ENCODE data around the gene STX16. TPM values are rescaled to one million over a fixed set of nuclear protein-coding genes. Genes with fewer than 3 reads are reported as not detected.

The STX16 gene
- total and polyA plus RNA-seq, 2 donors = 47.9 to 53.1 TPM

DNA sequence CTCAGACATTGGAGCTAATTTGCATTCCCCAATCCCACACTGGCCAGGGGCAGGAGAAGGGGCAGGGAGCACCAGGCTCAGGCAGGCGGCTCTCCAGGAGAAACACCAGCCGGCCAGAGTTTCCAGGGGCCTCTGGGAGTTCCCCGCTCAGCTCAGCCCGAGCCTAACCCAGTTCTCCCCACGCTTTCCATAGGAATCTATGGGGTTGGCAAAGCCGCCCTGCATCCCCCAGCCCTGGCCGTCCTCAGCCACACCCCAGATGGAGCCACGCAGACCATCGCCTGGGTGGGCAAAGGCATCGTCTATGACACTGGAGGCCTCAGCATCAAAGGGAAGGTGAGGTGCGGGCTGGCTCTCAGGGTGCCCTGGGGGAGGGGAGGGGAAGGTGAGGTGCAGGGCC lies 49.7 kb downstream of the STX16 start:
- no peak for DNase-seq (ENCODE audit: extremely low spot score)
- Histone ChIP-seq H3K4me1 (ENCODE audit: insufficient read depth) (no peaks in the 10 kb centered on the region), H3K4me3 (ENCODE audit: low read depth, low read length) (no peak overlapping the region), H3K36me3 (ENCODE audit: insufficient read depth) (peaks cover 3% of the 10 kb centered on the region), H3K27ac (ENCODE audit: low read depth) (no peak overlapping the region)
- 83% methylated on average over 11 of the region's 11 CpGs for WGBS

DNA sequence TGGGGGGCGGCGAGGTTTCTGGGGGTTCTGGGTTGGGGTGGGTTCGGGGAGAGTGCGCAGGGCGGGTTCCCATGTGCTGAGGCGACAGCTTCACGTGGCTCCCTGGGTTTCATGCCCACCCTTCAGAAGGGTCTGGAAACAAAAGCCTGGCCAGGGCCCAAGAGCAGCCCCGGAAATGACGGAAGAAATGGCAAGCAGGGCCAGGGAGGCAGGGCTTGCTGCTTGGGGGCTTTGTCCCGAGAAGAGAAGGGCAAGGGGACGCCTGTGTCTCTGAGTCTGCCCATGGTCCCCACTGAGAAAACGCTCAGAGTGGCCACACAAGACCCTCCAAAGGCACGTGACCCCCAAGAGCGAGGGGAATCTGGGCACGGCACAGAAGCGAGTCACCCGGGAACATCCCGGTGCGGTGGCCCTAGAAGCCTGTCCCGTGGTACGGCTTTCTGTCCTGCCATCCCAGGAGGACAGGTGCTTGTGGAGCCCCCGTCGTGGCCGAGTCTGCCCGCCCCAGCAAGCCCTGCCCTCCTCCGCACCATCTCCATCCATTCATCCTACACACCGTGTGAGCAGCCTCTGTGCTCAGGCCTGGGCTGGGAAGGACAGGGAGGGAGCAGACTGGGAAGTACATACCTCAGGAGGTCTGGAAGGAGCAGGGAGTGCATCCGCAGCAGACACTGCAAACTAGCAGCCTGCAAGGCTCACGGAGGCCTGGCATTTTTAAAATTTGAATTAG lies 50.5 kb downstream of the STX16 start:
- no peak overlapping the region for H3K4me3 ChIP-seq (ENCODE audit: low read depth, low read length)
- no peak overlapping the region for H3K27ac ChIP-seq (ENCODE audit: low read depth)
- H3K36me3 ChIP-seq (ENCODE audit: insufficient read depth) = peaks cover 3% of the 10 kb centered on the region
- 93% methylated on average over 29 of the region's 29 CpGs for WGBS
- DNase-seq (ENCODE audit: extremely low spot score) = no peak
- H3K4me1 ChIP-seq (ENCODE audit: insufficient read depth) = no peaks in the 10 kb centered on the region

DNA sequence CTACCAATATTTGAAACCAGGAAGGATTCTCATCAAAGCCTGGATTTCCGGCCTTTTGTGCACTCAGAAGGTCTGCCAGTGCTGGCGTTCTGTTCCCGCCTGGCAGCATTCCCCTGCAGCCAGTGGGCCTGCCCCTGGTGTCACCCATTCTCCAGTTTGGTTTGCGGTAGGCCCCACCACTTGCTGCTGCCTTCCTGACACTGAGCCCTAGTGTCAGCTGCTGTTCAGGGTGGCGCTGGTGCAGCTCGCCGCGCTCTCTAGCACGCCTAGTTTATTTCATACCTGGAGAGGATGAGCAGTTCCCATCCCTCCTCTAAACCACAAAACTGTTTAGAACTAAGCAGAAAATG lies 51.1 kb downstream of the STX16 start:
- 89% methylated on average over 9 of the region's 9 CpGs for WGBS
- Histone ChIP-seq H3K4me3 (ENCODE audit: low read depth, low read length) (no peak overlapping the region), H3K4me1 (ENCODE audit: insufficient read depth) (no peaks in the 10 kb centered on the region), H3K27ac (ENCODE audit: low read depth) (no peak overlapping the region), H3K36me3 (ENCODE audit: insufficient read depth) (peaks cover 3% of the 10 kb centered on the region)
- DNase-seq (ENCODE audit: extremely low spot score) = no peak

DNA sequence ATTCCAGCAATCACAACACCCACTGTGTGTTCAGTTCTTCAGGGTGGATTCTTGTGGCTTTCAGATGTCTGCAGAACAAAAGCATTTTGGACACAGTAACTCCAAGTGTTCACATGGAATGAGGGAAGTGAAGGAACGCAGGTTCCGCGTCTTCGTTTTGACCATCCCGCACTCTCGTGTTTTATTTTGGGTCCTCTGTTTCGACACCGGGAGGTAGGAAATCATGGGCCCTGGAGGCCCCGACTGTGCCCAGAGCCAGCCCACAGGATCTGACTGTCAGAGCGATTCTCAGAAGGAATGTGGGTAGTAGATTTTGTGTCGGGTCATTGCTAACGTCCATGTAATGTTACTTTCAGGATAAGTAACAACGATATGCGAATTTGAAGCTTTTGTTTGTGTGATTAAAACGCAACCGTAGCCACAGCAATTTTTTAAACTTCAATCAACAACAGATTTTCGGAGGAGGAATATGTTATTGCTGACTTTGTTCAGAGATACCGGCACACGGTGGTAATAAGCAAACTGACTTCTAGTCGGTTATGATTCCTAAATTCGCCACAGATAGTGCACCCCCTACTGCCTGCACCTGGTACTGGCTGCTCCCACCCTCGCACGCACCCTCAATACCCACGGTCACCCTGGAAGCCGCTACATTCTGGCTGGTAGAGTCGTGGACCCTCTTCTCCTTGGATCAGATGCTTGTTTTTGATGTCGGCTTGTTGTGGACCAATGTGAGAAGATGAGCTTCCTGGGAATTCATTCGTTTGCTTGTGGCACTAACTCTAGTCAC lies 52.0 kb downstream of the STX16 start:
- H3K4me1 ChIP-seq (ENCODE audit: insufficient read depth) = no peaks in the 10 kb centered on the region
- H3K27ac ChIP-seq (ENCODE audit: low read depth) = no peak overlapping the region
- no peak for DNase-seq (ENCODE audit: extremely low spot score)
- no peak overlapping the region for H3K4me3 ChIP-seq (ENCODE audit: low read depth, low read length)
- peaks cover 3% of the 10 kb centered on the region for H3K36me3 ChIP-seq (ENCODE audit: insufficient read depth)
- 91% methylated on average over 28 of the region's 28 CpGs for WGBS

DNA sequence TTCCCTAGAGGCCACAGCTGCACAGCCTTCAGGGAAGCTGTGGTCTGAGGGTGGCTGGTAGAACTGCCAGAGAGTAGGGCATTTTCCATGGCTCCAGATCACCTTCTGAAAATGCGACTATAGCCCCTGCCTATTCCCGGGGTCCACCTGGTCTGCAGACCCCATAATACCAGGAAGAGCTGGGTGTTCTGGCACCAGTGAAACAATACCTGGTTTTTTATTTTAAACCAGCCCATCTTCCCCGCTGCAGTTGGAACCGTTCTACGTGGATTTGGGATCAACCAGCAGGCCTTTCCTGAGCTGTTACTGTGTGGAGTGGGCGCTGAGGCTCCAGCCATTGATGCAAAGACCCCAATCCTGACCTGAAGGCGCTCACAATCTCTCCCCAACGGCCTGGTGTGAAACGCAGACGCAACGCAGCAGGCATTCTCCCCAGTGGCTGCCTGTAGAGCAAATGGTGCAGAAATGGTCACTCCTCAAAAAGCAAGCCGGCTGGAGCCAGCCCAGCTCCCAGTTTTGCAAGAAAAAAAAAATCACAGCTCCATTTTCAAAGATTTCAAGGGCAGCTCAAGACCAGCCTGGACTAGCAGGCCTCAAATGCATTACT lies 52.8 kb downstream of the STX16 start:
- no peak for DNase-seq (ENCODE audit: extremely low spot score)
- Histone ChIP-seq H3K36me3 (ENCODE audit: insufficient read depth) (peaks cover 3% of the 10 kb centered on the region), H3K4me3 (ENCODE audit: low read depth, low read length) (no peak overlapping the region), H3K4me1 (ENCODE audit: insufficient read depth) (no peaks in the 10 kb centered on the region), H3K27ac (ENCODE audit: low read depth) (no peak overlapping the region)
- 93% methylated on average over 12 of the region's 12 CpGs for WGBS

DNA sequence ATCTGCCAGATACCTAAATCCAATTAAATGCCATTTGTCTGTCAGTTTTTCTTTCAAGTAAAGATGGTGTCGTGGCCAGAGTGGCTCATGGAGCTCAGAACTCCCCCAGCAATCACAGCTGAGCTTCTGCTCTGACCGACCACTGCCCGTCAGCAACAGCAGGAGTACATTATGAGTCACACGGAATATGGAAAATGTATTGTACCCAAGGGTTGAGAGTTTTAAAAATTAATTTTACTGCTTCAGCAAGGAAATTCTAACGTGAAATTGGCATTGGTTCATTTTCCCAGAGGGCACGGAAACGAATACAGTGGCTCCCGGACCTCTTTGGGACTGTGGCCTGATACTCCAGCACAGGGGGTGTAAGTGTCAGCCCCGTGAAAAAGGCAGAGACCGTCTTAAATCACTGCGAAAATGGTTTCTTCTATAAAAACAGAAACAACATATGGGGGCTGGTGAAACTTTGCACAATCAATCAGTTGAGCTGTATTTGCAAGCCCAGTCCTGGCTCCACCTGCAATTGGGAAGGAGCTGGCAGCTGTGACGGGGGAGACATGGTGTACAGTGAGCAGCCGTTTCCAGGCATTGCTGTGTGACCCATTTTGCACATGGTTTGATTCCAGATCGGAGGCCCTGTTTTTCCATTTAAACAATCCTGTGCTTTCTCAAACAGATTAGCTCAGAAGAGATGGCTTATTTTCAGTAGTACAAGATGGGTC lies 54.3 kb downstream of the STX16 start:
- Histone ChIP-seq H3K27ac (ENCODE audit: low read depth) (no peak overlapping the region), H3K4me1 (ENCODE audit: insufficient read depth) (no peaks in the 10 kb centered on the region), H3K4me3 (ENCODE audit: low read depth, low read length) (no peak overlapping the region), H3K36me3 (ENCODE audit: insufficient read depth) (peaks cover 1% of the 10 kb centered on the region)
- 84% methylated on average over 14 of the region's 14 CpGs for WGBS
- no peak for DNase-seq (ENCODE audit: extremely low spot score)

DNA sequence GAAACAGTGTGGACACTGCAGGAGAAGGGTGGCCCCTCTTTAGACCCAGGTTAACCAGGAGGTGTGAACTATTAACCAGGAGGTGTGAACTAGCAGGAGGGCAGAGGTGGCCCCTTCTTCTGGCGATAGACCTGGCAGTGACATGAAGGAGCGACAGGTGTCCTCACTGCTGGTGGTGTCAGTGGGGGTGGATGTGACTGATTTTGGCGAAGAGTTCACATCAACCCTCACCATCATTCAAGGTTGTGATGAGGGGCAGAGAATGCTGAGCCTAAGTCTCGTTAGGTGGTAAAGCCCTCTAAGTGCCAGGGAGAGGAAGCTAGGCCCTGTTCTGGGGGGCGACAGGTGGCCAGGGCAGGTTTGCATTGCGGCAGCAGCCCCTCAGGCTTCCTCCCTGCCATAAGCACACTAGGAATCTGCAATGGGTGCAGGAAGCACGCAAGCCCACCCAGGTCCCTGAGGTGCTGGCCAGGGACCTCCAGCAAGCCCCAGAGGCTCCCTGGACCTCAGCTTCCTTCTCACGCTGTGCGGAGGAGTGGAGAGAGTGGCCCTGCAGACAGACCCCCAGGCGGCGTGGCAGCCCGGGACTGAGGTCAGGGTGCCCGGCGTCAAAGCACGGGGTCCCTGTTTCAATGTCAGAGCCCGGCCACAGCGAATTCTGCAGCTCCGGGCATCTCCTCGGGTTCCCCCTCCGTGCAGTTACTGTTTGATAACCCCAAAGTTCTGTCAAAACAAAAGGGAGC lies 55.2 kb downstream of the STX16 start:
- no peaks in the 10 kb centered on the region for H3K4me1 ChIP-seq (ENCODE audit: insufficient read depth)
- H3K36me3 ChIP-seq (ENCODE audit: insufficient read depth) = no peaks in the 10 kb centered on the region
- no peak overlapping the region for H3K27ac ChIP-seq (ENCODE audit: low read depth)
- no peak for DNase-seq (ENCODE audit: extremely low spot score)
- H3K4me3 ChIP-seq (ENCODE audit: low read depth, low read length) = no peak overlapping the region
- WGBS = 88% methylated on average over 20 of the region's 20 CpGs

DNA sequence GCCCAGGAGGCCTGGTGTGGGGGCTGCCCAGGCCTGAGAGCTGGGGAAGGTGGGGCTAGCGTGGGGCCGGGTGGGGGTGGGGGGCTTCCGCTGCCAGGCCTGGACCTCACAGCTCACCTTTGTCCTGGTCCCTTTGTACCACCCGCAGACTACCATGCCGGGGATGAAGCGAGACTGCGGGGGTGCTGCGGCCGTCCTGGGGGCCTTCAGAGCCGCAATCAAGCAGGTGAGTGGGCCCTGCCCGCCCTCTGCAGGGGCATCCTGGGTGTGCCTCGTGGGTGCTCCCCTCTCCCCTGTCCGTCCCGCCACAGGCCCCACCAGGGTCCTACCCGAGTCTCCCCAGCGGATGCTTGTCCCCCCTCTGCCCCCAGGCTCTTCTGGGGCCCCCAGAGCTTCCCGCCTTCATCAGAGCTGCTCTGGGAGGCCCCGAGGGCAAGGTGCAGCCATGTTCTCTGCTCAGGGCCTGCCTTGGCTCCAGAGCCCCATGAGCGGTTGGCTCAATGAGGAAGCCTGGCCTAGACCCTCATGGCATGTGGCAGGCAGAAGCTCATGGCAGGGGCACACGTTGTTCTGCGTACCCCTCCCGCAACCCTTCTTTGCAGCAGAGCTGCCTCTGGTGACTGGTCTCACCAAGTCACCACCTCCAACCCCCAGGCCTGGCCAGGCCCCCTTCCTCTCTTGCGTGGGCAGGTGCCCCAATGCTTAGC lies 56.0 kb downstream of the STX16 start:
- Histone ChIP-seq H3K36me3 (ENCODE audit: insufficient read depth) (no peaks in the 10 kb centered on the region), H3K4me3 (ENCODE audit: low read depth, low read length) (no peak overlapping the region), H3K4me1 (ENCODE audit: insufficient read depth) (no peaks in the 10 kb centered on the region), H3K27ac (ENCODE audit: low read depth) (no peak overlapping the region)
- DNase-seq (ENCODE audit: extremely low spot score) = no peak
- 96% methylated on average over 23 of the region's 23 CpGs for WGBS

DNA sequence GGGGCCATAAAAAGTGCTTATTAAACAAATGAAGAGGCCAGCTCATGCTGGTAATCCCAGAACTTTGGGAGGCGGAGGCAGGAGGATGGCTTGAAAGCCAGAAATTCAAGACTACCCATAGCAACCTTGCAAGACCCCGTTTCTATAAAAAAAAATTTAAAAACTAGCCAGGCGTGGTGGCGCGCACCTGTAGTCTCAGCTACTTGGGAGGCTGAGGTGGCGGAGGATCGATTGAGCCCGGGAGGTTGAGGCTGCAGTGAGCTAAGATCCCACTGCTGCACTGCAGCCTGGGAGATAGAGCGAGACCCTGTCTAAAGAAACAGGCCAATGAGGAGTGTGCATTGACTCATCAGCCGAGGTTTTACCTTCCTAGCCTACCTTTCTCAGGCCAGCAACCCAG lies 56.7 kb downstream of the STX16 start:
- H3K4me1 ChIP-seq (ENCODE audit: insufficient read depth) = no peaks in the 10 kb centered on the region
- no peak overlapping the region for H3K4me3 ChIP-seq (ENCODE audit: low read depth, low read length)
- no peak overlapping the region for H3K27ac ChIP-seq (ENCODE audit: low read depth)
- no peaks in the 10 kb centered on the region for H3K36me3 ChIP-seq (ENCODE audit: insufficient read depth)
- no peak for DNase-seq (ENCODE audit: extremely low spot score)
- 98% methylated on average over 10 of the region's 10 CpGs for WGBS

DNA sequence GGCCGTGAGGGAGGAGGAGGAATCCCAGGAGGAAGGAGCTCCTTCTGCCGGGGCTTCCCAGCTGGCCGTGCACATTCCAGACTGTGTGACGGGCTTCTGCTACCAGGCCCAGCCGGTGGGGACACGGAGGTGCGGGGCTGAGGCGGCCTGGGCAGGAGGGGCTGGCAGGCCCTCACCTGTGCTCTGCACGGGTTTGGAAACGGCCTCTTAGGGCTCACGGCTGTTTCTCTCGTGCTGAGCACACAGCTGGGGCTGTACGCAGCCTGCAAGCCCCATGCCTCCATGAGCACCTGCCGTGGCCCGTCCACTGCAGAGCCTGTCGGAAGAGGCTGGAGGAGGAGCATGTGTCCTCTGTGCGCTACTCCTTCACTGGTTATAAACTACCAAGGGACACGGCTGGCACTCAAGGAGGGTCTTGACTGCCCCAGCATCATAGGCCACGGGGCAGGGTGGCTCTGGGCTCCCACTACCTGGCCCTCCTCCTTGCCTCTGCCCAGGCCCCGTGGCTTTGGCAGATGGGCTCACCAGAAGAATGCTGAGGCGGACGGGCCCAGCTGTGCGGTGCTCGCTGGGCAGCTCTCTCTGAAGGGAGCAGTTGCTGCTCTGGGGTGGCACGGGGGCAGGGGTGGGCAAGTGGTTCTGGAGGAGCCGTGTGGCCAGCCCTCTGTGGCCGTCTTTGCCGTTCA lies 57.3 kb downstream of the STX16 start:
- H3K4me1 ChIP-seq (ENCODE audit: insufficient read depth) = no peaks in the 10 kb centered on the region
- DNase-seq (ENCODE audit: extremely low spot score) = no peak
- no peak overlapping the region for H3K27ac ChIP-seq (ENCODE audit: low read depth)
- WGBS = 92% methylated on average over 28 of the region's 28 CpGs
- H3K4me3 ChIP-seq (ENCODE audit: low read depth, low read length) = no peak overlapping the region
- H3K36me3 ChIP-seq (ENCODE audit: insufficient read depth) = no peaks in the 10 kb centered on the region

DNA sequence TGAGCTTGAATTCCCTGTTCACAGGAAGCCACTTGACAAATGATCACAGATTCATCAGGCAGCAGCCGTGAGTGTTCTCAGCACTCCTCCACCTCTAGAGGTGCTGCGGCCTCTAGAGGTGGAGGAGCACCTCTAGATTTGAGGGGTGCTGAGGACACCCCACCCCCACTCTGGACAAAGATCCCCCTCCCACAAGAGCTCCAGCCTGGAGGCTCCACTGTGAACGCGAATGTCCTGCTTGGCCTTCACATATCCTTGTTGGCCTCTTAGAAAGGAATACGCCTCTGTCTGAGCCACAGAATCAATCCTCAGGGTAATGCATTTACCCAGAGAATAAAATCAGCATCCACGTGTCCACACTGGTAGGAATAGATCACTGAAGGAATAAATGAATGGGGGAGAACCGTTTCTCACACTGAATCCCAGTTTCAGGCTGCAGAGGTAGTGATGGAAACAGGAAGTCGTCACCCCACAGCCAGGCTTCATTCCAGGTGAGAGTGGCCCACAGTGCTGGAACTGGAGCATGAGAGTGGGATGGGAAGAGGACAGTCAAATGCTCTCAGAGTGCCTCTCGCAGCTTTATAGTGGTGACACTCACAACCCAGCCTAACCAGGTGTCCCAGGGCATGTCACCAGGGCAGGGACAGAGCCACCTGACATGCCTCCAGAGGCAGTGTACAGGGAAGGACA lies 58.1 kb downstream of the STX16 start:
- no peak for DNase-seq (ENCODE audit: extremely low spot score)
- H3K27ac ChIP-seq (ENCODE audit: low read depth) = no peak overlapping the region
- H3K36me3 ChIP-seq (ENCODE audit: insufficient read depth) = no peaks in the 10 kb centered on the region

DNA sequence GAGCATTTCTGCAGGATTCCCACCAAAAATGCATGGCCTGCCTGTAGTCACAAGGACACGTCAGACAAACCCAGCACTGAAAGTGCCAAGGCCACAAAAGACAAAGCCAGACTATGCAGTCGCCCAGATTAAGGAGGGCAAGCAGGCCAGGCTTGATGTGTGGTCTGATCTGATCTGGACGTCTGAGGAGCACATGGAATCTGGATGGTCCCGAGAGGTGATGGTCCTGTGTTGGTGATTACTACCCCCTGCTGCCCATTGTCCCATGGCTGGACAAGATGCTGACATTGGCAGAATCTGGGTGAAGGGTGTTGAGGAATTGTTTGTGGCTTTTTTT lies 58.6 kb downstream of the STX16 start:
- H3K36me3 ChIP-seq (ENCODE audit: insufficient read depth) = no peaks in the 10 kb centered on the region
- WGBS = 88% methylated on average over 4 of the region's 4 CpGs
- no peak overlapping the region for H3K4me3 ChIP-seq (ENCODE audit: low read depth, low read length)
- no peaks in the 10 kb centered on the region for H3K4me1 ChIP-seq (ENCODE audit: insufficient read depth)
- DNase-seq (ENCODE audit: extremely low spot score) = no peak
- H3K27ac ChIP-seq (ENCODE audit: low read depth) = no peak overlapping the region

More for the DNA sequence above, 58.1 kb downstream of the STX16 start:
- 85% methylated on average over 9 of the region's 9 CpGs for WGBS
- Histone ChIP-seq H3K4me1 (ENCODE audit: insufficient read depth) (no peaks in the 10 kb centered on the region), H3K4me3 (ENCODE audit: low read depth, low read length) (no peak overlapping the region)

Data from urinary bladder (tissue), 4 donors.